H1 (cell line): ENCODE data around the gene TUBB1. TPM values are rescaled to one million over a fixed set of nuclear protein-coding genes. Genes with fewer than 3 reads are reported as not detected.
"Not testable (repeated sequence)": the region's sequence is repeated elsewhere in the genome, so short reads cannot be mapped to it uniquely, and the experiment has no call there.

Source experiments
- CTCF ChIA-PET: fragments of 300-600 bp; sonication (Branson Sonifier 250); formaldehyde crosslinking; loops from one replicate; lab custom pipeline; 2021; ENCODE audit not compliant: partially characterized antibody; lab: Charles Lee
- POLR2A ChIA-PET: fragments of 300-600 bp; sonication (Branson Sonifier 250); formaldehyde crosslinking; loops from one replicate; lab custom pipeline; 2021; ENCODE audit warnings: inconsistent platforms; ENCODE audit not compliant: partially characterized antibody; lab: Charles Lee
- DNase-seq, 2 experiments: peaks; one replicate each; pipeline versions ENCODE4 v3.0.0 to v3.0.0-alpha.2; 2010 to 2022; ENCODE audit warnings: low spot score in 2 of 2, low read depth in 1 of 2, mixed read lengths in 1 of 2
- FAIRE-seq: peaks from 2 replicates; lab custom pipeline; 2011; peaks lifted over from hg19 to GRCh38; lab: Jason Lieb, UNC
- H2AFZ ChIP-seq: 2 replicates; pipeline ENCODE4 v1.8.1; 2012; ENCODE audit warnings: low read length, inconsistent platforms
- H2AK5ac ChIP-seq: 2 replicates; pipeline ENCODE4 v1.6.1; 2013; ENCODE audit warnings: low read depth, low read length
- H2BK120ac ChIP-seq: replicated peaks from 2 replicates; pipeline ENCODE3; 2013; ENCODE audit warnings: low read depth, low read length, inconsistent platforms
- H2BK12ac ChIP-seq: 2 replicates; pipeline ENCODE4 v1.6.1; 2013; ENCODE audit warnings: low read depth, low read length
- H2BK15ac ChIP-seq: 2 replicates; pipeline ENCODE4 v1.6.1; 2013; ENCODE audit warnings: low read length
- H2BK20ac ChIP-seq: 2 replicates; pipeline ENCODE4 v1.6.1; 2013; ENCODE audit warnings: low read length
- H2BK5ac ChIP-seq: 2 replicates; pipeline ENCODE4 v1.6.1; 2013; ENCODE audit warnings: low read depth, low read length
- H3K14ac ChIP-seq: 2 replicates; pipeline ENCODE4 v1.6.1; 2013; ENCODE audit warnings: inconsistent platforms; ENCODE audit not compliant: insufficient read length
- H3K18ac ChIP-seq: 2 replicates; pipeline ENCODE4 v1.6.1; 2013; ENCODE audit warnings: low read length; ENCODE audit errors: extremely low read depth
- H3K23ac ChIP-seq: 2 replicates; pipeline ENCODE4 v1.6.1; 2013; ENCODE audit warnings: inconsistent platforms; ENCODE audit not compliant: insufficient read length
- H3K23me2 ChIP-seq: 2 replicates; pipeline ENCODE4 v1.6.1; 2013; ENCODE audit warnings: low read depth, low read length
- H3K27ac ChIP-seq: 2 replicates; pipeline ENCODE4 v1.6.1; 2011; ENCODE audit warnings: low read depth, low read length, inconsistent platforms
- H3K27me3 ChIP-seq, 4 experiments: replicated peaks in 1 of 4; 1 replicate in 1 of 4; 2 replicates in 3 of 4; pipeline versions ENCODE4 v1.6.1 to v1.8.1; 2011 to 2013; ENCODE audit warnings: low read length in 3 of 4, mild to moderate bottlenecking in 3 of 4, inconsistent platforms in 2 of 4, mixed read lengths in 2 of 4, moderate library complexity in 1 of 4; ENCODE audit not compliant: control insufficient read depth in 3 of 4, insufficient read depth in 3 of 4; ENCODE audit errors: extremely low read depth in 1 of 4
- H3K36me3 ChIP-seq, 4 experiments: 2 replicates each; pipeline versions ENCODE4 v1.6.1 to v1.8.1; 2011 to 2013; ENCODE audit warnings: mild to moderate bottlenecking in 4 of 4, low read length in 3 of 4, moderate library complexity in 2 of 4, control low read depth in 1 of 4, inconsistent platforms in 1 of 4; ENCODE audit not compliant: insufficient read depth in 4 of 4, control insufficient read depth in 2 of 4
- H3K4ac ChIP-seq: replicated peaks from 2 replicates; pipeline ENCODE3; 2013; ENCODE audit warnings: low read length, low read depth, mixed read lengths, inconsistent platforms; ENCODE audit not compliant: insufficient read length
- H3K4me1 ChIP-seq, 4 experiments: replicated peaks in 1 of 4; 1 replicate in 1 of 4; 2 replicates in 3 of 4; pipeline versions ENCODE4 v1.6.1 to v1.8.1; 2011 to 2013; ENCODE audit warnings: low read length in 3 of 4, inconsistent platforms in 2 of 4, mixed read lengths in 1 of 4; ENCODE audit not compliant: insufficient read depth in 4 of 4, control insufficient read depth in 3 of 4
- H3K4me2 ChIP-seq, 2 experiments: 2 replicates each; pipeline versions ENCODE4 v1.6.1 to v1.8.1; 2011 to 2013; ENCODE audit warnings: low read depth in 2 of 2, low read length in 2 of 2, control low read depth in 1 of 2, inconsistent platforms in 1 of 2, mild to moderate bottlenecking in 1 of 2; ENCODE audit not compliant: insufficient read depth in 1 of 2
- H3K4me3 ChIP-seq, 4 experiments: fragments of 200-600, 300-600 bp in 1 of 4; sonication (generic), shearing (Covaris generic), sonication (Bioruptor Twin) in 1 of 4; 2 replicates each; pipeline versions ENCODE4 v1.5.1 to v1.8.1; 2011 to 2016; ENCODE audit warnings: low read length in 4 of 4, low read depth in 3 of 4, control low read depth in 2 of 4, inconsistent platforms in 2 of 4, mild to moderate bottlenecking in 2 of 4, mixed read lengths in 1 of 4, moderate library complexity in 1 of 4; ENCODE audit not compliant: insufficient read depth in 2 of 4; ENCODE audit errors: extremely low read depth in 1 of 4
- H3K56ac ChIP-seq: replicated peaks from 2 replicates; pipeline ENCODE3; 2013; ENCODE audit warnings: low read depth, mild to moderate bottlenecking, mixed read lengths, low read length, inconsistent platforms; ENCODE audit not compliant: insufficient read length
- H3K79me1 ChIP-seq: 2 replicates; pipeline ENCODE4 v1.6.1; 2013; ENCODE audit warnings: low read depth, low read length, control low read depth
- H3K79me2 ChIP-seq, 2 experiments: 2 replicates each; pipeline versions ENCODE4 v1.6.1 to v1.8.1; 2012 to 2013; ENCODE audit warnings: low read length in 2 of 2, mild to moderate bottlenecking in 2 of 2, inconsistent platforms in 1 of 2; ENCODE audit not compliant: insufficient read depth in 2 of 2, control insufficient read depth in 1 of 2
- H3K9ac ChIP-seq, 4 experiments: replicated peaks in 1 of 4; 1 replicate in 1 of 4; 2 replicates in 3 of 4; pipeline versions ENCODE4 v1.6.1 to v1.8.1; 2011 to 2013; ENCODE audit warnings: low read depth in 3 of 4, low read length in 3 of 4, control low read depth in 2 of 4, mild to moderate bottlenecking in 2 of 4, moderate library complexity in 2 of 4, inconsistent platforms in 1 of 4; ENCODE audit errors: extremely low read depth in 1 of 4
- H3K9me3 ChIP-seq, 2 experiments: 2 replicates each; pipeline versions ENCODE4 v1.6.1 to v1.8.1; 2012 to 2013; ENCODE audit warnings: mild to moderate bottlenecking in 2 of 2, moderate library complexity in 2 of 2, control low read depth in 1 of 2, inconsistent platforms in 1 of 2, low read depth in 1 of 2, low read length in 1 of 2, mixed read lengths in 1 of 2; ENCODE audit not compliant: insufficient read depth in 2 of 2
- H4K20me1 ChIP-seq, 2 experiments: replicated peaks in 1 of 2; 2 replicates each; pipeline versions ENCODE3 to v1.8.1; 2011 to 2013; ENCODE audit warnings: inconsistent platforms in 2 of 2, low read length in 2 of 2, mild to moderate bottlenecking in 1 of 2; ENCODE audit not compliant: insufficient read depth in 2 of 2, control insufficient read depth in 1 of 2
- H4K5ac ChIP-seq: 2 replicates; pipeline ENCODE4 v1.6.1; 2013; ENCODE audit warnings: low read length, low read depth, mixed read lengths, inconsistent platforms; ENCODE audit not compliant: insufficient read length
- H4K8ac ChIP-seq: 2 replicates; pipeline ENCODE4 v1.8.0; 2013; ENCODE audit warnings: mild to moderate bottlenecking, moderate library complexity, low read length, inconsistent platforms; ENCODE audit not compliant: insufficient read depth; ENCODE audit errors: extremely low read depth
- H4K91ac ChIP-seq: replicated peaks from 2 replicates; pipeline ENCODE3; 2013; ENCODE audit warnings: low read length, mixed read lengths, inconsistent platforms; ENCODE audit not compliant: insufficient read length
- WGBS, 2 experiments: shearing (Covaris generic) in 1 of 2; methylation state at CpG; one replicate each; pipeline versions ENCODE4 v1.1.6 to v1.1.7; 2013 to 2015; ENCODE audit warnings: low lambda C conversion rate in 2 of 2, mixed read lengths in 2 of 2, inconsistent platforms in 1 of 2, low coverage in 1 of 2, missing lambda C conversion rate in 1 of 2; ENCODE audit not compliant: insufficient replicate concordance in 2 of 2, insufficient coverage in 1 of 2, insufficient read length in 1 of 2; ENCODE audit errors: extremely low coverage in 1 of 2, missing lambda C conversion rate in 1 of 2; 5-methylcytosine and 5-hydroxymethylcytosine counted together
- polyA plus RNA-seq, 7 experiments: library from polyadenylated mRNA; depleted of rRNA in 3 of 7; stranded (reverse) in 5 of 7; unstranded in 2 of 7; fragments of >200 nt in 5 of 7; fragments of 200-250 nt in 2 of 7; gene quantifications; 1 replicate in 5 of 7; 2 replicates in 1 of 7; 4 replicates in 1 of 7; pipeline versions ENCODE4 v1.2.1 to v1.2.3, GENCODE V29; 2011 to 2013; ENCODE audit warnings: missing spikeins in 2 of 7, mixed read lengths in 2 of 7
- total RNA-seq: library from RNA; stranded (reverse); fragmentation: NEBNext Ultra II Directional; extraction: Animal tissue kit (Norgen Biotek cat#: 25700); gene quantifications from 2 replicates; pipeline ENCODE4 v1.2.1, GENCODE V29; 2021

TUBB1 gene
- total and polyA plus RNA-seq, 2 of the 8 experiments (the other 6 are each of a cell fraction or from before 2014, with no cell fraction given): not detected

DNA sequence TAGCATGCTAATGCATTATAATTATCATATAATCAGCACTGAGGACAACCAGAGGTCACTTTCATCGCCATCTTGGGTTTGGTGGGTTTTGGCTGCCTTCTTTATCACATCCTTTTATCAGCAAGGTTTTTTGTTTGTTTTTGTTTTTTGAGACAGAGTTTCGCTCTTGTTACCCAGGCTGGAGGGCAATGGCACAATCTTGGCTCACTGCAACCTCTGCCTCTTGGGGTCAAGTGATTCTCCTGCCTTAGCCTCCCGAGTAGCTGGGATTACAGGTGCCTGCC, 7.4 kb upstream of the TUBB1 start:
- CTCF ChIA-PET: interaction anchor here (1.0 to 1.3 kb wide), 3 partner anchors 11 to 443 kb away, joined by 3 read pairs; no protein-coding TSS in a partner anchor
- H3K23me2 ChIP-seq, H2BK15ac ChIP-seq, H4K20me1 ChIP-seq, H3K56ac ChIP-seq, H3K27ac ChIP-seq, H3K9ac ChIP-seq, H3K27me3 ChIP-seq, H4K91ac ChIP-seq, H3K9me3 ChIP-seq, H2BK12ac ChIP-seq, H4K5ac ChIP-seq, H3K4me3 ChIP-seq, H2AFZ ChIP-seq, H3K4me2 ChIP-seq, POLR2A ChIA-PET, H3K79me1 ChIP-seq, H3K36me3 ChIP-seq, H2BK5ac ChIP-seq, H4K8ac ChIP-seq, DNase-seq, H3K18ac ChIP-seq, H3K14ac ChIP-seq, H3K4me1 ChIP-seq, H3K4ac ChIP-seq, H3K23ac ChIP-seq, H2BK120ac ChIP-seq, H2BK20ac ChIP-seq, H3K79me2 ChIP-seq, FAIRE-seq, H2AK5ac ChIP-seq: not testable (repeated sequence)
- WGBS, 2 experiments: 98% methylated on average over 3 of the region's 3 CpGs; no CpG with 5 or more reads in 1 of the 2 experiments
